ENCODE measurements around the gene SIVA1.

SIVA1 gene

DNA sequence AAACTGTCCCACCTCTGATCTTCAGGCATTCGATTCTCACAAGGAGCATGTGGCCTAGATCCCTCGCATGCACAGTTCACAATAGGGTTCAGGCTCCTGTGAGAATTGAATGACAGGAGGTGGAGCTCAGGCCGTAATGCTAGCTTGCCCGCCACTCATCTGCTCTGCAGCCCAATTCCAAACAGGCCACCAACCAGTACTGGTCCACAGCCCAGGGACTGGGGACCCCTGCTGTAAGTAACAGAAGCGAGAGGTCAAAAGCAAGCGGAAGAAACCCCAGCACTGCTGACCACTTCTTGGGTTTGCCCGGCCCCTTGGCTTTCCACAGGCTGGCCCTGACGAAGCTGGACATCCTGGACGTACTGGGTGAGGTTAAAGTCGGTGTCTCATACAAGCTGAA is 8.5 kb upstream of the SIVA1 start:
- no peak overlapping the region for H2AFZ ChIP-seq (ENCODE audit: insufficient read depth, low read length, poor library complexity)
- no peak overlapping the region for H4K91ac ChIP-seq (ENCODE audit: low read depth, low read length)
- no peak overlapping the region for H3K4me3 ChIP-seq (ENCODE audit: low read depth, low read length)
- H3K9ac ChIP-seq (ENCODE audit: low read length), result no peak overlapping the region
- no peak for DNase-seq
- no peaks in the 10 kb centered on the region for H3K36me3 ChIP-seq (ENCODE audit: control insufficient read depth in 1 of 2, insufficient read depth in 2 of 2, low read length in 2 of 2)
- H4K8ac ChIP-seq (ENCODE audit: low read depth, low read length), result no peak overlapping the region
- H3K9me3 ChIP-seq (ENCODE audit: insufficient read depth, low read depth, low read length), result peaks cover 3% of the 10 kb centered on the region
- H3K79me2 ChIP-seq (ENCODE audit: control insufficient read depth, insufficient read depth, low read length, poor library complexity), result no peaks in the 10 kb centered on the region
- no peak overlapping the region for H2BK5ac ChIP-seq (ENCODE audit: low read depth, low read length, poor library complexity)
- H2BK120ac ChIP-seq (ENCODE audit: insufficient read depth, low read length, poor library complexity), result no peak overlapping the region
- H3K27ac ChIP-seq (ENCODE audit: low read depth, low read length), result no peak overlapping the region
- no CpG with 5 or more reads among the region's 10 CpGs for WGBS (ENCODE audit: extremely low coverage, insufficient coverage, insufficient read length)
- no peak overlapping the region for H3K14ac ChIP-seq (ENCODE audit: low read length)
- H3K27me3 ChIP-seq (ENCODE audit: insufficient read depth, low read length), result no peaks in the 10 kb centered on the region
- no peak overlapping the region for H3K4me2 ChIP-seq (ENCODE audit: low read length)
- no peak overlapping the region for H3K18ac ChIP-seq (ENCODE audit: low read length)
- no peak overlapping the region for H2BK12ac ChIP-seq (ENCODE audit: low read length)
- no peak overlapping the region for H4K12ac ChIP-seq (ENCODE audit: low read depth, low read length)
- no peak overlapping the region for H2AK5ac ChIP-seq (ENCODE audit: low read length)
- no peak overlapping the region for H3K23ac ChIP-seq (ENCODE audit: low read length)
- H3K4ac ChIP-seq (ENCODE audit: low read depth, low read length), result no peak overlapping the region
- H3K4me1 ChIP-seq (ENCODE audit: control insufficient read depth in 1 of 2, insufficient read depth in 2 of 2, low read length in 2 of 2), result peaks cover 10 to 11% of the 10 kb centered on the region in 2 experiments
- H3K79me1 ChIP-seq (ENCODE audit: low read length), result no peaks in the 10 kb centered on the region

DNA sequence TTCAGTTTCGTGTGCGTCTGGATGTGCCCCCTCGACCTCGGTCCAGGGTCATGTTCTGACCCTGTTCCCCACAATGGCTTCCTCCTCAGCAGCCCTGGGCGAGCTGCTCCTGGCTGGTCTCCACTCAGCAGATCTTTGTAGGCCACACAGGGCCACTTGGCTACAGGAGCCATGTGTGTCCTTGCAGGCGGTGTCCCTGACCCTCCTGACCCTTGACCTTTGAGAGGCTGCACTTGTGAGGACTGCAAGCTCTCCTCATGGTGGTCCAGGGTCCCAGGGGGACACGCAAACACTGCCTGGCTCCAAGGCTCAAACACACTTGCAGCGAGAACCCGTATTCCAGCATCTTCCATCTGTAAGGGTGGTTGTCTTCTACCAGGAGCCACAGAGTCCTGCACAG is 7.5 kb upstream of the SIVA1 start:
- H3K4me2 ChIP-seq (ENCODE audit: low read length), result no peak overlapping the region
- no peak overlapping the region for H3K4ac ChIP-seq (ENCODE audit: low read depth, low read length)
- H2BK12ac ChIP-seq (ENCODE audit: low read length), result no peak overlapping the region
- peaks cover 7% of the 10 kb centered on the region for H3K9me3 ChIP-seq (ENCODE audit: insufficient read depth, low read depth, low read length)
- no peaks in the 10 kb centered on the region for H3K79me2 ChIP-seq (ENCODE audit: control insufficient read depth, insufficient read depth, low read length, poor library complexity)
- H2BK120ac ChIP-seq (ENCODE audit: insufficient read depth, low read length, poor library complexity), result no peak overlapping the region
- H3K27ac ChIP-seq (ENCODE audit: low read depth, low read length), result no peak overlapping the region
- no peaks in the 10 kb centered on the region for H3K79me1 ChIP-seq (ENCODE audit: low read length)
- H3K4me3 ChIP-seq (ENCODE audit: low read depth, low read length), result no peak overlapping the region
- H2AK5ac ChIP-seq (ENCODE audit: low read length), result no peak overlapping the region
- H3K18ac ChIP-seq (ENCODE audit: low read length), result no peak overlapping the region
- peaks cover 10 to 11% of the 10 kb centered on the region in 2 experiments for H3K4me1 ChIP-seq (ENCODE audit: control insufficient read depth in 1 of 2, insufficient read depth in 2 of 2, low read length in 2 of 2)
- no peak overlapping the region for H2BK5ac ChIP-seq (ENCODE audit: low read depth, low read length, poor library complexity)
- H4K8ac ChIP-seq (ENCODE audit: low read depth, low read length), result no peak overlapping the region
- no peaks in the 10 kb centered on the region for H3K36me3 ChIP-seq (ENCODE audit: control insufficient read depth in 1 of 2, insufficient read depth in 2 of 2, low read length in 2 of 2)
- H3K27me3 ChIP-seq (ENCODE audit: insufficient read depth, low read length), result no peaks in the 10 kb centered on the region
- no peak for DNase-seq
- no peak overlapping the region for H3K23ac ChIP-seq (ENCODE audit: low read length)
- no peak overlapping the region for H2AFZ ChIP-seq (ENCODE audit: insufficient read depth, low read length, poor library complexity)
- no CpG with 5 or more reads among the region's 9 CpGs for WGBS (ENCODE audit: extremely low coverage, insufficient coverage, insufficient read length)
- no peak overlapping the region for H4K91ac ChIP-seq (ENCODE audit: low read depth, low read length)
- H4K12ac ChIP-seq (ENCODE audit: low read depth, low read length), result no peak overlapping the region
- H3K14ac ChIP-seq (ENCODE audit: low read length), result no peak overlapping the region
- no peak overlapping the region for H3K9ac ChIP-seq (ENCODE audit: low read length)

DNA sequence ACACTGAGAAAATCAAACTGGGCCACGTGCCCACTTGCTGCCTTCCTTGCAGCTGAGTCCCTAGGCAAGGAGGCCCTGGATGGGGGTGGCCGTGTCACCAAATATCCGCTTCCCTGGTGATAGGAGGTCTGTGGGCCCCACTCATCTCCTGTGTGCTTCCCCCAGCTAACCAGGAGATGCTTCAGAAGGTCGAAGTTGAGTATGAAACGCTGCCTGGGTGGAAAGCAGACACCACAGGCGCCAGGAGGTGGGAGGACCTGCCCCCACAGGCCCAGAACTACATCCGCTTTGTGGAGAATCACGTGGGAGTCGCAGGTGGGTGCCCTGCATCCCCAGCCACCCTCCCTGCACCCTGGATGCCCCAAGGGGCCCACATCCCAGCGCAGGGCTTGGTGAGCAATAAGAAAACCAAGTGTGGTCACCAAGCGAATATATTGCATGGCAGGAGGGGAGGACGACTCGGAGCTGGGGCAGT is 6.8 kb upstream of the SIVA1 start:
- Histone ChIP-seq H3K79me1 (ENCODE audit: low read length) (no peaks in the 10 kb centered on the region), H3K27ac (ENCODE audit: low read depth, low read length) (no peak overlapping the region), H3K4me1 (ENCODE audit: control insufficient read depth in 1 of 2, insufficient read depth in 2 of 2, low read length in 2 of 2) (peaks cover 10 to 11% of the 10 kb centered on the region in 2 experiments), H3K9ac (ENCODE audit: low read length) (no peak overlapping the region), H3K27me3 (ENCODE audit: insufficient read depth, low read length) (no peaks in the 10 kb centered on the region), H3K4me3 (ENCODE audit: low read depth, low read length) (no peak overlapping the region), H3K23ac (ENCODE audit: low read length) (no peak overlapping the region), H2AFZ (ENCODE audit: insufficient read depth, low read length, poor library complexity) (no peak overlapping the region), H3K4me2 (ENCODE audit: low read length) (no peak overlapping the region), H4K91ac (ENCODE audit: low read depth, low read length) (no peak overlapping the region), H2BK12ac (ENCODE audit: low read length) (no peak overlapping the region), H3K18ac (ENCODE audit: low read length) (no peak overlapping the region), H3K79me2 (ENCODE audit: control insufficient read depth, insufficient read depth, low read length, poor library complexity) (no peaks in the 10 kb centered on the region), H3K36me3 (ENCODE audit: control insufficient read depth in 1 of 2, insufficient read depth in 2 of 2, low read length in 2 of 2) (no peaks in the 10 kb centered on the region), H3K4ac (ENCODE audit: low read depth, low read length) (no peak overlapping the region), H4K12ac (ENCODE audit: low read depth, low read length) (no peak overlapping the region), H3K9me3 (ENCODE audit: insufficient read depth, low read depth, low read length) (peaks cover 7% of the 10 kb centered on the region), H4K8ac (ENCODE audit: low read depth, low read length) (no peak overlapping the region), H2BK5ac (ENCODE audit: low read depth, low read length, poor library complexity) (no peak overlapping the region), H2BK120ac (ENCODE audit: insufficient read depth, low read length, poor library complexity) (no peak overlapping the region), H3K14ac (ENCODE audit: low read length) (no peak overlapping the region), H2AK5ac (ENCODE audit: low read length) (no peak overlapping the region)
- WGBS (ENCODE audit: extremely low coverage, insufficient coverage, insufficient read length), result no CpG with 5 or more reads among the region's 13 CpGs
- no peak for DNase-seq

DNA sequence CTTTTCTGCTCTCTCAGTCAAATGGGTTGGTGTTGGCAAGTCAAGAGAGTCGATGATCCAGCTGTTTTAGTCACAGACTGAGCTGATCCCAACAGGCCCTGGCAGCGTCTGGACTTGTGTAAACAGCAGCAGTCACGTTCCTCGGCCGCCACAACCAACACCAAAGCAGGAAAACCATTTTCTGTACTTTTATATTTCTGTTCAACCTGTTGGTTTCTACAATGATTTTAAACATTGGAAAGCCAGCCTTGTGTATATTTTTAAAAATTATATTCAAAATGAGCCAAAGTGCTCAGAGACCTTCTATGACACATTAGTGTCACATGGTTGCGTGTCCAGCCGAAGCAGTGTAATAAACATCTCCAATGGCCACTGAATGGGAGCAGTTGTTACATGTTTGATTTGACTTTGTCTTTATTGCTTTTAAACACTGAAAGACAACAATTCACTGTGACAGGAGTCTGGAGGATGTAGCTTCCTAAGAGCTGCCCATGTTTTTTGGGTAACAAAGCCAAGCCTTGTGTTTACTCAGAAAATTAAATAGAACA is 5.9 kb upstream of the SIVA1 start:
- Histone ChIP-seq H4K8ac (ENCODE audit: low read depth, low read length) (no peak overlapping the region), H3K23ac (ENCODE audit: low read length) (no peak overlapping the region), H3K4me3 (ENCODE audit: low read depth, low read length) (no peak overlapping the region), H3K4ac (ENCODE audit: low read depth, low read length) (no peak overlapping the region), H3K79me2 (ENCODE audit: control insufficient read depth, insufficient read depth, low read length, poor library complexity) (no peaks in the 10 kb centered on the region), H3K9me3 (ENCODE audit: insufficient read depth, low read depth, low read length) (peaks cover 15% of the 10 kb centered on the region), H2BK12ac (ENCODE audit: low read length) (no peak overlapping the region), H3K18ac (ENCODE audit: low read length) (no peak overlapping the region), H3K27me3 (ENCODE audit: insufficient read depth, low read length) (no peaks in the 10 kb centered on the region), H3K4me2 (ENCODE audit: low read length) (no peak overlapping the region), H2BK5ac (ENCODE audit: low read depth, low read length, poor library complexity) (no peak overlapping the region), H3K9ac (ENCODE audit: low read length) (no peak overlapping the region), H2BK120ac (ENCODE audit: insufficient read depth, low read length, poor library complexity) (no peak overlapping the region), H3K27ac (ENCODE audit: low read depth, low read length) (no peak overlapping the region), H2AK5ac (ENCODE audit: low read length) (no peak overlapping the region), H4K12ac (ENCODE audit: low read depth, low read length) (no peak overlapping the region), H3K36me3 (ENCODE audit: control insufficient read depth in 1 of 2, insufficient read depth in 2 of 2, low read length in 2 of 2) (no peaks in the 10 kb centered on the region), H3K14ac (ENCODE audit: low read length) (no peak overlapping the region), H2AFZ (ENCODE audit: insufficient read depth, low read length, poor library complexity) (no peak overlapping the region), H3K79me1 (ENCODE audit: low read length) (no peaks in the 10 kb centered on the region), H3K4me1 (ENCODE audit: control insufficient read depth in 1 of 2, insufficient read depth in 2 of 2, low read length in 2 of 2) (peaks cover 10 to 12% of the 10 kb centered on the region in 2 experiments), H4K91ac (ENCODE audit: low read depth, low read length) (no peak overlapping the region)
- DNase-seq, result no peak
- no CpG with 5 or more reads among the region's 7 CpGs for WGBS (ENCODE audit: extremely low coverage, insufficient coverage, insufficient read length)
